Caco-2 (cell line): ENCODE measurements around the gene EZR. TPM values are rescaled to one million over a fixed set of nuclear protein-coding genes. Genes with fewer than 3 reads are reported as not detected.

ENCODE experiments used
- BruUV-seq: library from RNA; stranded (reverse); fragments of 400-500 nt; replicated peaks from 2 replicates; lab custom pipeline; 2021; lab: Mats Ljungman, UMichigan
- CTCF ChIA-PET: fragments of 300-600 bp; sonication (Branson Sonifier 250); formaldehyde crosslinking; loops from one replicate; lab custom pipeline; 2022; ENCODE audit warnings: antibody characterized with exemption; lab: Charles Lee
- POLR2A ChIA-PET: fragments of 300-600 bp; sonication (Branson Sonifier 250); formaldehyde crosslinking; loops from one replicate; lab custom pipeline; 2022; ENCODE audit warnings: antibody characterized with exemption; lab: Charles Lee
- DNase-seq, 2 experiments: peaks; one replicate each; pipeline versions ENCODE4 v3.0.0 to v3.0.0-alpha.2; 2020 to 2022
- H3K27me3 ChIP-seq: replicated peaks from 2 replicates; pipeline ENCODE4 v1.6.0; 2011; ENCODE audit warnings: low read length; ENCODE audit not compliant: control insufficient read depth, insufficient read depth
- H3K36me3 ChIP-seq: 2 replicates; pipeline ENCODE4 v1.5.1; 2011; ENCODE audit warnings: low read length; ENCODE audit not compliant: control insufficient read depth, insufficient read depth
- H3K4me1 ChIP-seq: fragments of 250-450 bp; sonication (Bioruptor Pico); 2 replicates; pipeline ENCODE4 v1.5.1; 2020; ENCODE audit warnings: mild to moderate bottlenecking
- H3K4me3 ChIP-seq: 2 replicates; pipeline ENCODE4 v1.5.1; 2011; ENCODE audit warnings: low read depth, mild to moderate bottlenecking, control low read depth, low read length
- H3K9me3 ChIP-seq: fragments of 250-450 bp; sonication (Bioruptor Pico); 2 replicates; pipeline ENCODE4 v1.5.1; 2020; ENCODE audit warnings: mild to moderate bottlenecking, moderate library complexity
- H3K27ac Mint-ChIP-seq: one replicate; pipeline ENCODE4 v1.8.0; 2022; ENCODE audit warnings: mixed read lengths; ENCODE audit not compliant: unreplicated experiment
- H3K27me3 Mint-ChIP-seq: one replicate; pipeline ENCODE4 v1.8.0; 2022; ENCODE audit warnings: mixed read lengths; ENCODE audit not compliant: insufficient read depth, unreplicated experiment
- H3K36me3 Mint-ChIP-seq: one replicate; pipeline ENCODE4 v1.8.0; 2022; ENCODE audit warnings: mild to moderate bottlenecking, mixed read lengths; ENCODE audit not compliant: insufficient read depth, unreplicated experiment
- H3K4me1 Mint-ChIP-seq: one replicate; pipeline ENCODE4 v1.8.0; 2022; ENCODE audit warnings: low read depth, mixed read lengths; ENCODE audit not compliant: unreplicated experiment
- H3K4me3 Mint-ChIP-seq: one replicate; pipeline ENCODE4 v1.8.0; 2022; ENCODE audit warnings: mild to moderate bottlenecking, moderate library complexity, mixed read lengths; ENCODE audit not compliant: unreplicated experiment
- H3K9me3 Mint-ChIP-seq: one replicate; pipeline ENCODE4 v1.8.0; 2022; ENCODE audit warnings: mixed read lengths; ENCODE audit not compliant: unreplicated experiment
- CTCF ChIP-seq, 2 experiments: fragments of 200-600 bp in 1 of 2; IDR thresholded peaks; 1 replicate in 1 of 2; 2 replicates in 1 of 2; pipeline versions ENCODE4 v1.5.1 to v1.8.0; 2011 to 2022; ENCODE audit warnings: antibody characterized with exemption in 1 of 2, control low read depth in 1 of 2, inconsistent platforms in 1 of 2, low read depth in 1 of 2, low read length in 1 of 2, mild to moderate bottlenecking in 1 of 2, moderate library complexity in 1 of 2; ENCODE audit not compliant: insufficient read depth in 1 of 2, severe bottlenecking in 1 of 2, unreplicated experiment in 1 of 2
- intact Hi-C: fragments of 100-400 bp; cut with micrococcal nuclease; formaldehyde crosslinking; loops from one replicate; pipeline ENCODE4 v1.10.0; 2022; ENCODE audit not compliant: unreplicated experiment
- total RNA-seq: library from RNA; stranded (reverse); gene quantifications from 2 replicates; pipeline ENCODE4 v1.2.3, GENCODE V29; 2022

Gene EZR
- total RNA-seq, 1 experiment from 2014 or later: 290 TPM

GRCh38 chr6:158819977-158820622 lies 932 bp upstream of the EZR start:
- peaks cover 4% of the 10 kb centered on the region; the same call in 1 of the 2 replicates for H3K36me3 ChIP-seq
- DNase-seq: peak; percentile 53 to 67
- peaks cover 22% of the 10 kb centered on the region for H3K4me1 ChIP-seq
- H3K27me3 Mint-ChIP-seq: no peaks in the 10 kb centered on the region
- H3K27me3 ChIP-seq: no peaks in the 10 kb centered on the region
- no peak overlapping the region for H3K4me3 ChIP-seq
- peak overlapping the region; percentile 92 for H3K27ac Mint-ChIP-seq
- H3K9me3 Mint-ChIP-seq: no peaks in the 10 kb centered on the region
- intact Hi-C loops: loop anchor here (1.0 to 2.0 kb wide), 2 partner anchors 15 to 49 kb away; no protein-coding TSS in a partner anchor
- H3K4me3 Mint-ChIP-seq: peak overlapping the region; percentile 89
- ChIA-PET CTCF (interaction anchor here (1.3 kb wide), 1 partner anchor 38 kb away, joined by 3 read pairs; no protein-coding TSS in a partner anchor), POLR2A (interaction anchor here (0.6 to 1.7 kb wide), 5 partner anchors 8 to 691 kb away, joined by 3 to 27 read pairs (median 7); no protein-coding TSS in a partner anchor)
- no TSS peak for BruUV-seq
- TF ChIP-seq CTCF (IDR thresholded peaks at IDR 0.05; ENCODE audit: insufficient read depth in 1 of 2, low read depth in 1 of 2, low read length in 1 of 2, severe bottlenecking in 1 of 2, unreplicated experiment in 1 of 2): no peak
- H3K36me3 Mint-ChIP-seq: peaks cover 51% of the 10 kb centered on the region
- H3K9me3 ChIP-seq: no peaks in the 10 kb centered on the region
- peaks cover 16% of the 10 kb centered on the region for H3K4me1 Mint-ChIP-seq

GRCh38 chr6:158818581-158819212 lies 471 bp downstream of the EZR start:
- TF ChIP-seq CTCF (IDR thresholded peaks at IDR 0.05; ENCODE audit: insufficient read depth in 1 of 2, low read depth in 1 of 2, low read length in 1 of 2, severe bottlenecking in 1 of 2, unreplicated experiment in 1 of 2): no peak
- H3K27me3 ChIP-seq: no peaks in the 10 kb centered on the region; the same call in 1 of the 2 replicates
- ChIA-PET CTCF (interaction anchor here (0.6 to 1.3 kb wide), 5 partner anchors 22 to 55 kb away, joined by 3 to 10 read pairs (median 4); no protein-coding TSS in a partner anchor), POLR2A (interaction anchor here (0.6 to 1.7 kb wide), 8 partner anchors 18 to 532 kb away, joined by 3 to 27 read pairs (median 10); no protein-coding TSS in a partner anchor)
- H3K4me1 Mint-ChIP-seq: peaks cover 18% of the 10 kb centered on the region
- H3K9me3 ChIP-seq: no peaks in the 10 kb centered on the region
- peak; percentile 73 to 74 for DNase-seq
- peaks cover 65% of the 10 kb centered on the region for H3K36me3 Mint-ChIP-seq
- intact Hi-C loops: loop anchor here (1.0 kb wide), 1 partner anchor 114 kb away; no protein-coding TSS in a partner anchor
- BruUV-seq: no TSS peak
- peaks cover 35% of the 10 kb centered on the region for H3K4me1 ChIP-seq
- H3K36me3 ChIP-seq: peaks cover 9% of the 10 kb centered on the region
- H3K4me3 ChIP-seq: peak overlapping the region; percentile 71
- no peaks in the 10 kb centered on the region for H3K27me3 Mint-ChIP-seq
- peak overlapping the region; percentile 95 for H3K27ac Mint-ChIP-seq
- no peaks in the 10 kb centered on the region for H3K9me3 Mint-ChIP-seq
- H3K4me3 Mint-ChIP-seq: peak overlapping the region; percentile 89
